Esophagus squamous epithelium (tissue), 5 donors: Measurements from ENCODE around the gene TMEM212. TPM values are rescaled to one million over a fixed set of nuclear protein-coding genes. Genes with fewer than 3 reads are reported as not detected.

Experiments
- DNase-seq: peaks from one replicate; lab custom pipeline; 2025; lab: John Stamatoyannopoulos, UW
- H3K27ac ChIP-seq, 4 donors: fragments of 200-600 bp; sonication (generic); one replicate each; pipeline ENCODE4 v1.5.1; 2016 to 2019; ENCODE audit warnings: mild to moderate bottlenecking in 1 of 4
- H3K27me3 ChIP-seq, 4 donors: fragments of 200-600 bp; sonication (generic); 1 replicate in 3 of 4; 2 replicates in 1 of 4; pipeline versions ENCODE4 v1.5.1 to v1.6.0; 2017 to 2021; ENCODE audit warnings: antibody characterized with exemption in 1 of 4
- H3K36me3 ChIP-seq, 3 donors: fragments of 200-600 bp; sonication (generic); one replicate each; pipeline ENCODE4 v1.5.1; 2016 to 2019
- H3K4me1 ChIP-seq, 3 donors: fragments of 200-600 bp; sonication (generic); one replicate each; pipeline ENCODE4 v1.5.1; 2017 to 2019
- H3K4me3 ChIP-seq, 4 donors: fragments of 200-600 bp; sonication (generic); 1 replicate in 3 of 4; 2 replicates in 1 of 4; pipeline ENCODE4 v1.5.1; 2016 to 2019; ENCODE audit warnings: mild to moderate bottlenecking in 2 of 4, moderate library complexity in 1 of 4
- H3K9me3 ChIP-seq, 3 donors: fragments of 200-600 bp; sonication (generic); one replicate each; pipeline ENCODE4 v1.5.1; 2016 to 2019
- POLR2A ChIP-seq, 4 donors: fragments of 450-650 bp; IDR thresholded peaks; one replicate each; pipeline ENCODE4 v1.6.1; 2017; ENCODE audit warnings: antibody characterized with exemption in 4 of 4, mild to moderate bottlenecking in 4 of 4, moderate library complexity in 3 of 4
- WGBS, 2 donors: methylation state at CpG; one replicate each; pipeline ENCODE4 v1.1.5; 2018; 5-methylcytosine and 5-hydroxymethylcytosine counted together
- intact Hi-C: fragments of 100-400 bp; cut with DNase I; formaldehyde crosslinking; loops from one replicate; pipeline ENCODE4 v1.15.0; 2022
- total RNA-seq, 4 donors: library from RNA; depleted of rRNA; stranded (reverse); fragments of >200 nt; gene quantifications; one replicate each; pipeline ENCODE4 v1.1.0, GENCODE V29; 2016
- TF ChIP-seq, protein P1 (sequence below), 6 experiments: fragments of 450-650 bp in 4 of 6; fragments of 200-600 bp in 2 of 6; sonication (generic) in 2 of 6; IDR thresholded peaks; one replicate each; pipeline ENCODE4 v1.5.1; 2016 to 2019; ENCODE audit warnings: antibody characterized with exemption in 6 of 6, mild to moderate bottlenecking in 4 of 6, moderate library complexity in 4 of 6
- donor health status: DM: yes; HTN: yes; CAD: no.

TMEM212 gene
- total RNA-seq, 4 donors from 2014 or later, result not detected

GRCh38 chr3:171862392-171862791 is 19.2 kb downstream of the TMEM212 start:
- WGBS, 2 donors, result 46 to 81% methylated on average over 2 of the region's 2 CpGs
- H3K9me3 ChIP-seq, result no peaks in the 10 kb centered on the region
- no peaks in the 10 kb centered on the region for H3K36me3 ChIP-seq
- no peak overlapping the region for H3K27ac ChIP-seq
- H3K4me1 ChIP-seq, result no peaks in the 10 kb centered on the region
- no peak for DNase-seq
- intact Hi-C loops, result no loop called here
- no peaks in the 10 kb centered on the region for H3K27me3 ChIP-seq
- TF ChIP-seq, protein P1, sequence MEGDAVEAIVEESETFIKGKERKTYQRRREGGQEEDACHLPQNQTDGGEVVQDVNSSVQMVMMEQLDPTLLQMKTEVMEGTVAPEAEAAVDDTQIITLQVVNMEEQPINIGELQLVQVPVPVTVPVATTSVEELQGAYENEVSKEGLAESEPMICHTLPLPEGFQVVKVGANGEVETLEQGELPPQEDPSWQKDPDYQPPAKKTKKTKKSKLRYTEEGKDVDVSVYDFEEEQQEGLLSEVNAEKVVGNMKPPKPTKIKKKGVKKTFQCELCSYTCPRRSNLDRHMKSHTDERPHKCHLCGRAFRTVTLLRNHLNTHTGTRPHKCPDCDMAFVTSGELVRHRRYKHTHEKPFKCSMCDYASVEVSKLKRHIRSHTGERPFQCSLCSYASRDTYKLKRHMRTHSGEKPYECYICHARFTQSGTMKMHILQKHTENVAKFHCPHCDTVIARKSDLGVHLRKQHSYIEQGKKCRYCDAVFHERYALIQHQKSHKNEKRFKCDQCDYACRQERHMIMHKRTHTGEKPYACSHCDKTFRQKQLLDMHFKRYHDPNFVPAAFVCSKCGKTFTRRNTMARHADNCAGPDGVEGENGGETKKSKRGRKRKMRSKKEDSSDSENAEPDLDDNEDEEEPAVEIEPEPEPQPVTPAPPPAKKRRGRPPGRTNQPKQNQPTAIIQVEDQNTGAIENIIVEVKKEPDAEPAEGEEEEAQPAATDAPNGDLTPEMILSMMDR (IDR thresholded peaks at IDR 0.05), result no peak
- no peak for TF ChIP-seq POLR2A (IDR thresholded peaks at IDR 0.05)
- H3K4me3 ChIP-seq, result no peak overlapping the region

- no peak for DNase-seq
- Histone ChIP-seq H3K36me3 (no peaks in the 10 kb centered on the region), H3K4me3 (peak overlapping the region in 1 of 4 donors; percentile 36), H3K27ac (peak overlapping the region in 2 of 4 donors; percentile 27 to 36), H3K4me1 (no peaks in the 10 kb centered on the region), H3K27me3 (no peaks in the 10 kb centered on the region), H3K9me3 (no peaks in the 10 kb centered on the region)
- intact Hi-C loops, result no loop called here
- WGBS, 2 donors, result 43 to 61% methylated on average over 11 of the region's 11 CpGs
- TF ChIP-seq, protein P1 (IDR thresholded peaks at IDR 0.05), result no peak
- no peak for TF ChIP-seq POLR2A (IDR thresholded peaks at IDR 0.05)
These were observed 19.9 kb downstream of the TMEM212 start for GRCh38 chr3:171862993-171863521.

DNA sequence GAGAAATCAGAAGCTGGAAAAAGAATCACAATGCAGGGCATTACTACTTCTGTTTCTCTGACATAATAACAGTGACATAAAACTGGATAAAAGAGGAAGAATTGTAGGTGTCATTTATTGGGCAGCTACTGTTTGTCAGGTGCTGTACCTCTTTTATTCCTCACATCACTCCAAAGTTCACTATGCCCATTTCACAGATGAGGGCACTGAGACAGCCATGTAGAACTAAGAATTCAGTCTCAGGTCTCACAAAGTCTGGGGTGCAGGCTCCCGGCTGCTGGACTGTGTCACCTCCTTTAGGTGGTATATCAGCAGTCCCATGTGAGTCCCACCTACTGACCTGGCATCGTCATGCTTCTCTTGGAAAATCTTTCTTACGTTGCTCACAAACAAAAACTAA is 20.8 kb downstream of the TMEM212 start:
- Histone ChIP-seq H3K27ac (no peak overlapping the region), H3K27me3 (no peaks in the 10 kb centered on the region), H3K9me3 (no peaks in the 10 kb centered on the region), H3K4me1 (no peaks in the 10 kb centered on the region), H3K36me3 (no peaks in the 10 kb centered on the region), H3K4me3 (no peak overlapping the region)
- no peak for DNase-seq
- TF ChIP-seq, protein P1 (IDR thresholded peaks at IDR 0.05), result no peak
- TF ChIP-seq POLR2A (IDR thresholded peaks at IDR 0.05), result no peak
- intact Hi-C loops, result no loop called here
- WGBS, 2 donors, result 85 to 90% methylated on average over 3 of the region's 3 CpGs

DNA sequence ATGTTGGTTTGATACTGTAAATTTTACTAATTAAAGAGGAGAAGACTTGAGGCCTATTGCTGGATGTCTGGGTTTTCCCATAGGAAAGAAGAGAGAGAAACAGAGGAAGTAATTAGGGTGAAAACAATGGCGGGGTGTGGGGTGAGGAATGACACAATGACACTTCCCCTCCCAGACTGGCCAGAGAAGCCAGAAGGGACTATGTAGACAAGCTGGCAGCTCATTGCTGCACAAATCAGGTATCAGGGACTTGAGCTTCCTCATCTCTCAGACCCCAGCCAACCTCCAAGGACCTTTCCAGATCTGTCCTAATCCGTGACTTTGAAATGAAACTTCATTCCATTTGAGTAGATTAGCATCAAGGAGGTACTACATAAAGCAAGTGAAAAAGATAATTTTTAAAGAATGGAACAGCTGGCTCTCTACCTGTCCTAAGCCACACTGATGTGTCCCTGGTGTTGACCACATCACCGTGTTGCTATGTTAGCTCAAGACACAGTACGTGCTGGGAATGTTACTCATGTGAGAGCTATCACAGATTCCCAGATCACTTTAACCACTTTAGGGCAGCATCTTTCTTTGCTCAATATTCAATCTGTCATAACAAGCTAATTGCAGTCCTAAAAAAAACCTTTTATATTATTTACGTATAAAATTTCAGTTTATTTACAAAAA is 22.2 kb downstream of the TMEM212 start:
- no peaks in the 10 kb centered on the region for H3K27me3 ChIP-seq
- TF ChIP-seq POLR2A (IDR thresholded peaks at IDR 0.05), result no peak
- TF ChIP-seq, protein P1 (IDR thresholded peaks at IDR 0.05), result no peak
- no peaks in the 10 kb centered on the region for H3K36me3 ChIP-seq
- WGBS, 2 donors, result 70 to 87% methylated on average over 4 to 5 of the region's 5 CpGs
- intact Hi-C loops, result no loop called here
- H3K27ac ChIP-seq, result no peak overlapping the region
- no peaks in the 10 kb centered on the region for H3K9me3 ChIP-seq
- DNase-seq, result no peak
- no peaks in the 10 kb centered on the region for H3K4me1 ChIP-seq
- H3K4me3 ChIP-seq, result no peak overlapping the region

DNA sequence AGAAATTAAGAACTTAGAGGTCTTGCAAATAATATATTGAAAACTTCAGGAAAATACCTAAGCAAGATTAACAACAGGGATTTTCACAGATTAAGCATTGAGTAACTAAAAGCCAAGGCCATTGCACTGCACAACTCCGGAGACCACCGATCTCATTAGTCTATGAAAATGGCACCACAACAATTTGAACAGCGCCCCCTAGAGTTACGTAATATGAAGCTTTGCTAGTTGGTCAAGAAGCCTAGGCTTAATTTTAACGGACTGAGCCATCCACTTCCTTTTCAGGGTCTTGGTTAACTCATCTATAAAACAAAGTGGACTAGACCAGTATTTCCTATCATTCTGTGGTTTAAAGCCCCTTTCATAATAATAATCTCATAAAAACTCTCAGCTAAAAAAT is 24.8 kb downstream of the TMEM212 start:
- Histone ChIP-seq H3K9me3 (no peaks in the 10 kb centered on the region), H3K4me3 (no peak overlapping the region), H3K27me3 (no peaks in the 10 kb centered on the region), H3K27ac (no peak overlapping the region), H3K4me1 (no peaks in the 10 kb centered on the region), H3K36me3 (no peaks in the 10 kb centered on the region)
- WGBS, 2 donors, result 86 to 88% methylated on average over 5 of the region's 5 CpGs
- DNase-seq, result no peak
- intact Hi-C loops, result no loop called here
- no peak for TF ChIP-seq POLR2A (IDR thresholded peaks at IDR 0.05)
- TF ChIP-seq, protein P1 (IDR thresholded peaks at IDR 0.05), result peak in 1 of 6 experiments; percentile 27
